OCI-LY1 (cell line): Measurements from ENCODE around the gene FCRL2.

Experiments used
- EZH2 ChIP-seq: fragments of 200-600 bp; sonication (generic), shearing (Covaris generic); IDR thresholded peaks from 2 replicates; pipeline ENCODE4 v1.8.0; 2017; ENCODE audit warnings: borderline replicate concordance, mixed run types, mild to moderate bottlenecking, antibody characterized with exemption, low read length, moderate library complexity, mixed read lengths
- TF ChIP-seq, protein P1 (sequence below): fragments of 200-600 bp; sonication (generic), shearing (Covaris generic); IDR thresholded peaks from 2 replicates; pipeline ENCODE4 v1.5.1; 2017; ENCODE audit warnings: mild to moderate bottlenecking, antibody characterized with exemption, low read length, moderate library complexity, mixed read lengths

DNA sequence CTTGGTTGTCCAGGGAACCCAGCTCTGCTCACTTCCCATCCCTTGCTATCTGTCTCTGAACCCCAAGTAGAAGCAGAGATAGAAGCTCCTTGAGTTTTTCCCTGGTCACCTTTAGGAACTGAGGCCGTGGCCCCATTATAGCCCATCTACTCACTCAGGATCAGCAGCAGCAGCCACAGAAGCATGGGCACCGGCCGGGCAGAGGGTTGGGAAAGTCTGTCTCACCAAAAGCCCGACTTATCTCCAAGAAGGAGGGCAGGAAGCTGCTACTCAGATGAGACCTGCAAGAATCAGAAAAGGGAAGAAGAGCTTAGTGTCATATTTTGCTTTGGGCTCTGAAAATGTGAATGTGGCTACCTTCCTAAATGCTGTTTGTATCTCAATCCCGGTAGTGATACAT is 76.6 kb downstream of the FCRL2 start:
- TF ChIP-seq, protein P1, sequence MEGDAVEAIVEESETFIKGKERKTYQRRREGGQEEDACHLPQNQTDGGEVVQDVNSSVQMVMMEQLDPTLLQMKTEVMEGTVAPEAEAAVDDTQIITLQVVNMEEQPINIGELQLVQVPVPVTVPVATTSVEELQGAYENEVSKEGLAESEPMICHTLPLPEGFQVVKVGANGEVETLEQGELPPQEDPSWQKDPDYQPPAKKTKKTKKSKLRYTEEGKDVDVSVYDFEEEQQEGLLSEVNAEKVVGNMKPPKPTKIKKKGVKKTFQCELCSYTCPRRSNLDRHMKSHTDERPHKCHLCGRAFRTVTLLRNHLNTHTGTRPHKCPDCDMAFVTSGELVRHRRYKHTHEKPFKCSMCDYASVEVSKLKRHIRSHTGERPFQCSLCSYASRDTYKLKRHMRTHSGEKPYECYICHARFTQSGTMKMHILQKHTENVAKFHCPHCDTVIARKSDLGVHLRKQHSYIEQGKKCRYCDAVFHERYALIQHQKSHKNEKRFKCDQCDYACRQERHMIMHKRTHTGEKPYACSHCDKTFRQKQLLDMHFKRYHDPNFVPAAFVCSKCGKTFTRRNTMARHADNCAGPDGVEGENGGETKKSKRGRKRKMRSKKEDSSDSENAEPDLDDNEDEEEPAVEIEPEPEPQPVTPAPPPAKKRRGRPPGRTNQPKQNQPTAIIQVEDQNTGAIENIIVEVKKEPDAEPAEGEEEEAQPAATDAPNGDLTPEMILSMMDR: no peak
- no peak for TF ChIP-seq EZH2
